Ishikawa (cell line): ENCODE results near the gene PDE4B.

Experiments used
- CEBPB ChIP-seq: IDR thresholded peaks from 2 replicates; pipeline ENCODE4 v1.6.1; 2012
- CREB1 ChIP-seq: IDR thresholded peaks from 2 replicates; pipeline ENCODE4 v1.6.1; 2012; ENCODE audit warnings: low read depth
- EGR1 ChIP-seq: IDR thresholded peaks from 2 replicates; pipeline ENCODE4 v1.6.1; 2012
- EP300 ChIP-seq: IDR thresholded peaks from 2 replicates; pipeline ENCODE4 v1.6.1; 2012; ENCODE audit warnings: borderline replicate concordance
- FOXM1 ChIP-seq: IDR thresholded peaks from 2 replicates; pipeline ENCODE4 v1.6.1; 2012; ENCODE audit warnings: low read depth, borderline replicate concordance
- MAX ChIP-seq: IDR thresholded peaks from 2 replicates; pipeline ENCODE4 v1.6.1; 2012
- NFIC ChIP-seq: IDR thresholded peaks from 2 replicates; pipeline ENCODE4 v1.6.1; 2012
- RAD21 ChIP-seq: IDR thresholded peaks from 2 replicates; pipeline ENCODE4 v1.6.1; 2012; ENCODE audit warnings: low read depth
- TAF1 ChIP-seq: IDR thresholded peaks from 2 replicates; pipeline ENCODE4 v1.6.1; 2012; ENCODE audit warnings: low read depth, mild to moderate bottlenecking
- TCF12 ChIP-seq: IDR thresholded peaks from 2 replicates; pipeline ENCODE4 v1.6.1; 2012; ENCODE audit warnings: low read depth
- TEAD4 ChIP-seq: IDR thresholded peaks from 2 replicates; pipeline ENCODE4 v1.6.1; 2012
- YY1 ChIP-seq: IDR thresholded peaks from 2 replicates; pipeline ENCODE4 v1.6.1; 2012; ENCODE audit warnings: low read depth
- ZBTB7A ChIP-seq: IDR thresholded peaks from 2 replicates; pipeline ENCODE4 v1.6.1; 2012; ENCODE audit warnings: low read depth
- TF ChIP-seq, protein P1 (sequence below): IDR thresholded peaks from 2 replicates; pipeline ENCODE4 v1.6.1; 2012
- TF ChIP-seq, protein P2 (sequence below): IDR thresholded peaks from 2 replicates; pipeline ENCODE4 v1.6.1; 2012; ENCODE audit warnings: low read depth, mild to moderate bottlenecking

Gene PDE4B

GRCh38 chr1:66271904-66272254 is 479.2 kb downstream of the PDE4B start:
- no peak for TF ChIP-seq ZBTB7A
- TF ChIP-seq, protein P1, sequence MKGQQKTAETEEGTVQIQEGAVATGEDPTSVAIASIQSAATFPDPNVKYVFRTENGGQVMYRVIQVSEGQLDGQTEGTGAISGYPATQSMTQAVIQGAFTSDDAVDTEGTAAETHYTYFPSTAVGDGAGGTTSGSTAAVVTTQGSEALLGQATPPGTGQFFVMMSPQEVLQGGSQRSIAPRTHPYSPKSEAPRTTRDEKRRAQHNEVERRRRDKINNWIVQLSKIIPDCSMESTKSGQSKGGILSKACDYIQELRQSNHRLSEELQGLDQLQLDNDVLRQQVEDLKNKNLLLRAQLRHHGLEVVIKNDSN = peak; percentile 35; the same call in 1 of the 2 replicates
- TF ChIP-seq, protein P2, sequence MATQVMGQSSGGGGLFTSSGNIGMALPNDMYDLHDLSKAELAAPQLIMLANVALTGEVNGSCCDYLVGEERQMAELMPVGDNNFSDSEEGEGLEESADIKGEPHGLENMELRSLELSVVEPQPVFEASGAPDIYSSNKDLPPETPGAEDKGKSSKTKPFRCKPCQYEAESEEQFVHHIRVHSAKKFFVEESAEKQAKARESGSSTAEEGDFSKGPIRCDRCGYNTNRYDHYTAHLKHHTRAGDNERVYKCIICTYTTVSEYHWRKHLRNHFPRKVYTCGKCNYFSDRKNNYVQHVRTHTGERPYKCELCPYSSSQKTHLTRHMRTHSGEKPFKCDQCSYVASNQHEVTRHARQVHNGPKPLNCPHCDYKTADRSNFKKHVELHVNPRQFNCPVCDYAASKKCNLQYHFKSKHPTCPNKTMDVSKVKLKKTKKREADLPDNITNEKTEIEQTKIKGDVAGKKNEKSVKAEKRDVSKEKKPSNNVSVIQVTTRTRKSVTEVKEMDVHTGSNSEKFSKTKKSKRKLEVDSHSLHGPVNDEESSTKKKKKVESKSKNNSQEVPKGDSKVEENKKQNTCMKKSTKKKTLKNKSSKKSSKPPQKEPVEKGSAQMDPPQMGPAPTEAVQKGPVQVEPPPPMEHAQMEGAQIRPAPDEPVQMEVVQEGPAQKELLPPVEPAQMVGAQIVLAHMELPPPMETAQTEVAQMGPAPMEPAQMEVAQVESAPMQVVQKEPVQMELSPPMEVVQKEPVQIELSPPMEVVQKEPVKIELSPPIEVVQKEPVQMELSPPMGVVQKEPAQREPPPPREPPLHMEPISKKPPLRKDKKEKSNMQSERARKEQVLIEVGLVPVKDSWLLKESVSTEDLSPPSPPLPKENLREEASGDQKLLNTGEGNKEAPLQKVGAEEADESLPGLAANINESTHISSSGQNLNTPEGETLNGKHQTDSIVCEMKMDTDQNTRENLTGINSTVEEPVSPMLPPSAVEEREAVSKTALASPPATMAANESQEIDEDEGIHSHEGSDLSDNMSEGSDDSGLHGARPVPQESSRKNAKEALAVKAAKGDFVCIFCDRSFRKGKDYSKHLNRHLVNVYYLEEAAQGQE = no peak
- TF ChIP-seq TAF1 = no peak
- TF ChIP-seq EGR1 = no peak
- no peak for TF ChIP-seq EP300
- no peak for TF ChIP-seq TCF12
- TF ChIP-seq YY1 = no peak
- no peak for TF ChIP-seq CREB1
- TF ChIP-seq FOXM1 = no peak
- no peak for TF ChIP-seq RAD21
- no peak for TF ChIP-seq CEBPB
- peak; percentile 84 for TF ChIP-seq MAX

DNA sequence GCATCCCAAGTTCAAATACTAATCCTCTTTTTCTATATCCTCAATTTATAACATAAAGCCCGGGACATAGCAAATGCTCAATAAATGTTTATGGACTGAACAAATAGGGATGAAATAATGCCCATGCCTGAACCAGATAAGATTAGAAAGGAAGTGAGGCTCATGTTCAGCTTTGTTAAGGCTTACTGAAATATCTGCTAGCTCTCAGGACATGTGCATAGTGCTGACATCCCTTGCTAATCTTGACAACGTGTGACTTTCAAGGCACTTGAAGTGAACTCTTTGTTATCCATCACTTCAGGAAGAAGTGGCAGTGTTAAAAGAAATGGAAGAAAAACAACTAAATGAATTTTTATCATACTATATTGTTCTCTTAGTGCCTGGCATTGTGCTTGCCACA is 481.0 kb downstream of the PDE4B start:
- TF ChIP-seq ZBTB7A (no peak), FOXM1 (no peak), EP300 (no peak), NFIC (no peak), CREB1 (no peak), TCF12 (no peak), RAD21 (no peak), MAX (no peak), TAF1 (no peak), TEAD4 (no peak), EGR1 (no peak), YY1 (no peak), CEBPB (no peak)
- TF ChIP-seq, protein P2 = no peak
- TF ChIP-seq, protein P1 = no peak

DNA sequence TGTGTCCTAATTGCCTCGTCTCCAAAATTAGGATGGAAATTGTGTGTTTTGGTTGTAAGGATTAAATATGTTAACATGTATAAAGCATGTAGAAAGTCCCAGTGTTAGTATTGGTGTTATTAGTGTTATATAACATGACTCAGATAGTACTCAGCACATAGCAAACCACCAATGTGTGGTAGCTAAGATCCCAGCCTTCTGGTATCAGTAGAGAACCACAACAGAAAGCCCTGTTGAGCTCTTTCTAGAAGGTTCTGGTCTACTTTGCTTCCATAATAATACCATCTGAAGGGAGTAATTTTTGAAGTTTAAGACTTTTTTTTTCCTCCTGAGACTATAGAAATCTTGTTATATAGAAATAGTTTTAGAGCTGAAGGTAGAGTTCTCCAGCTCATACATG is 481.9 kb downstream of the PDE4B start:
- TF ChIP-seq CEBPB (no peak), TCF12 (no peak), EGR1 (no peak), TEAD4 (no peak), FOXM1 (no peak), YY1 (no peak), NFIC (no peak), MAX (no peak), EP300 (no peak)

- TF ChIP-seq NFIC = no peak
- TF ChIP-seq YY1 = no peak
- TF ChIP-seq, protein P1 = no peak
- TF ChIP-seq EGR1 = no peak
- TF ChIP-seq, protein P2 = no peak
These were observed 482.4 kb downstream of the PDE4B start for GRCh38 chr1:66275083-66275482.
